Esophagus (tissue), 2 donors: ENCODE measurements around the gene SOHLH2. TPM values are rescaled to one million over a fixed set of nuclear protein-coding genes. Genes with fewer than 3 reads are reported as not detected.

ENCODE experiments used
- H3K27ac ChIP-seq, 2 donors: one replicate each; pipeline ENCODE4 v1.5.1; 2013; ENCODE audit warnings: low read depth in 2 of 2, mild to moderate bottlenecking in 2 of 2, inconsistent platforms in 1 of 2, low read length in 1 of 2, moderate library complexity in 1 of 2
- H3K27me3 ChIP-seq, 2 donors: one replicate each; pipeline ENCODE4 v1.6.1; 2013; ENCODE audit warnings: low read length in 2 of 2, control low read depth in 1 of 2, mild to moderate bottlenecking in 1 of 2; ENCODE audit not compliant: insufficient read depth in 2 of 2, control insufficient read depth in 1 of 2
- H3K36me3 ChIP-seq, 2 donors: one replicate each; pipeline ENCODE4 v1.6.1; 2013; ENCODE audit warnings: low read length in 1 of 2; ENCODE audit not compliant: control insufficient read depth in 2 of 2, insufficient read depth in 2 of 2
- H3K4me1 ChIP-seq, 2 donors: one replicate each; pipeline ENCODE4 v1.6.1; 2013; ENCODE audit warnings: low read length in 1 of 2; ENCODE audit not compliant: control insufficient read depth in 2 of 2, insufficient read depth in 2 of 2
- H3K4me3 ChIP-seq, 2 donors: one replicate each; pipeline ENCODE4 v1.5.1; 2013; ENCODE audit warnings: low read length in 2 of 2, mild to moderate bottlenecking in 2 of 2, low read depth in 1 of 2, moderate library complexity in 1 of 2
- H3K9me3 ChIP-seq, 2 donors: one replicate each; pipeline ENCODE4 v1.6.1; 2013; ENCODE audit warnings: mild to moderate bottlenecking in 2 of 2, low read depth in 1 of 2, low read length in 1 of 2, moderate library complexity in 1 of 2; ENCODE audit not compliant: control insufficient read depth in 2 of 2, insufficient read depth in 1 of 2
- WGBS, 2 donors: extraction: QIAGEN DNeasy Blood & Tissue Kit; methylation state at CpG; one replicate each; pipeline ENCODE4 v1.1.7; 2013; 5-methylcytosine and 5-hydroxymethylcytosine counted together
- polyA plus RNA-seq, 2 donors: library from polyadenylated mRNA; stranded (reverse); fragments of 200-250 nt; gene quantifications; one replicate each; pipeline ENCODE4 v1.2.3, GENCODE V29; 2013
- donor health status: healthy with polysubstance abuse.
- donor health status: Bipolar disorder and iron deficiency.

The SOHLH2 gene
- polyA plus RNA-seq, 2 donors: 0.04 to 0.12 TPM

DNA sequence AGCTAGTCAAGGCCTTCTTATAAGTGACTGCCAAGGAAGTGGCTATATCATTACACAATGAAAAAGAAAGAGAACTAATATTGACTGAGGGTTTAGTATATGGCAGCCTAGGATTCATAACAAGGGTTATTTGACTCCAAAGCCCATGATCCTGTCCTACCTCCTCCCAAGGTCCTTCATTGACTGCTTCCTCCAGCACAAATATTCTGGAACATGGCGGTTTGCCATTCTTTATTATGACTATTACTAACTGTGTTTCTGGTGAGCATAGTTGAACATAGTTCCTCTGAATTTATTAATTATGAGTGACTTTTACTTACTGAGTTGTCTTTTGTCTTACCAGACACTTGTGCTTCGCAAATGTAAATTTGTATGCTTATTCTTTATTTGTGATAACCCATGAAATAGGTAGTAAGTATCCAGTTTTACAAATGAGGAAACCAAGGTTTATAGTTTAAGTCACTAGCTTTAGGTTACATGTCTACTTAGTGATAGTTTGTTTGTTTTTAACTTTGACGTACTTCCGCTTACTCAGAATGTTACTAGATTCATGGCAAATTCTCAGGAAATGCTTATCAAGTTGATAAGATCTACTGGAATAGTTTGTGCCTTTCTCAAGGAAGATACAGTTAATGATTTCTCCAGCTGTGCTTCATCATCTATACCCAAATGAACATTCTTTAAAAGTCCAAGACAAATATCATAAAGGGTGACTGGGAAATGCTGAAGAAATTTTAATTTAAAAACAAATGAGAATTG is 67.7 kb downstream of the SOHLH2 start:
- H3K27me3 ChIP-seq: no peaks in the 10 kb centered on the region
- no peak overlapping the region for H3K4me3 ChIP-seq
- no peaks in the 10 kb centered on the region for H3K4me1 ChIP-seq
- H3K27ac ChIP-seq: no peak overlapping the region
- H3K9me3 ChIP-seq: no peaks in the 10 kb centered on the region
- WGBS, 2 donors: 76 to 78% methylated on average over 4 of the region's 4 CpGs
- no peaks in the 10 kb centered on the region for H3K36me3 ChIP-seq

DNA sequence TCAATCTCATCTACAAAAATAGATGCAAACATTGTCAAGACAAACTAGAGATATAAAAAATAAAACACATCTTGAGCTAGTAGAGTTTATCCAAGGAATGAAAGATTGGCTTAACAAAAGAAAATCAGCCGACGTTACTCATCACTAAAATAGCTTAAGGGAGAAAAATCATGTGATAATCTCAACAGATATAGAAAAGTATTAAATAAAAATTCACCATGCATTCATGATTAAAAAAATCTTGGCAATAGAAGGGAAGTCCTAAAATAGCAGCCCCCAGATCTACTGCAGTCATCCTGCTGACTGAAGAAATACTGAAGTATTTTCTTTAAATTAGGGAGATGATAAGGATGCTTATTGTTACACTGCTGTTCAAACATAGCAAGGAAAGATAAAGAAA is 70.6 kb downstream of the SOHLH2 start:
- H3K4me3 ChIP-seq: no peak overlapping the region
- no peaks in the 10 kb centered on the region for H3K36me3 ChIP-seq
- no peaks in the 10 kb centered on the region for H3K27me3 ChIP-seq
- no peaks in the 10 kb centered on the region for H3K9me3 ChIP-seq
- no peaks in the 10 kb centered on the region for H3K4me1 ChIP-seq
- H3K27ac ChIP-seq: no peak overlapping the region
- 33 to 43% methylated on average over 2 of the region's 2 CpGs for WGBS, 2 donors

DNA sequence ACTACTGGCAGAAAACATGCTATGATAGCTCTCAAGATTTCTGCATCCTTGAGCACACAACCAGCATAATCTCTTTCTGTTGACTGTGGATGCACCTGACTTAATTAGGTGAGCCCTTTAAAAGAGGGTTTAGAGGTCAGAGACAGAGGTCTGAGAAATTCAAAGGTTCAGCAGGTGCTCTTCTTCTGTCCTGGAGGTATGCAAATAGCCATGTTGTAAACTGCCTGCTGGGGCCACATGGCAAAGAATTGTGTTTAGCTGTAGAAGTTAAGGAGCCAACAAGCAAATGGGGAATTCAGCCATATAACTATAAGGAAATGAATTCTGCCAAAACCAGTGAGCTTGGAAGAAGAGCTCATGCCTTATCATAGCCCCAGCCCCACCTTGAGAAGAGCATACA is 71.6 kb downstream of the SOHLH2 start:
- Histone ChIP-seq H3K36me3 (no peaks in the 10 kb centered on the region), H3K4me1 (no peaks in the 10 kb centered on the region), H3K9me3 (no peaks in the 10 kb centered on the region), H3K27ac (no peak overlapping the region), H3K27me3 (no peaks in the 10 kb centered on the region), H3K4me3 (no peak overlapping the region)

DNA sequence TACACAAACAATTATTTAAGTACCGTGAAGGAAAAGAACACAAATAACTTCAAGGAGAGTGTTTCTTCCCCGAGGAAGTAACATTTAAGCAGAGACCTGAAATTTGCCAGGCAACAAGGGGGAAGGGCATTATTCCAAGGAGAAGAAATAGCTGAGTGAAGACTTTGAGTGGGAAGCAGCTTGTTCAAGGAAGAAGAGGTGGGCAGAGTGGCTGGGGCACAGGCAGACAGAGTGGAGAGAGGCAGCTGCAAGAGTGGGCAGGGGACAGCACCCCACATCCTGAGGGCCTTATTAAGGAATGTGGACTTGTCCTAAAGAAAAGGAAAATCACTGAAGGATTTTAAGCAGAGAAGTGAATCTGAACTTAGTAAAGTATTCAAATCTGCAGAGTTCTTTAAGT is 78.5 kb downstream of the SOHLH2 start:
- 65 to 78% methylated on average over 2 of the region's 2 CpGs for WGBS, 2 donors
- Histone ChIP-seq H3K9me3 (no peaks in the 10 kb centered on the region), H3K4me1 (peaks cover 0 to 2% of the 10 kb centered on the region in 2 donors), H3K36me3 (no peaks in the 10 kb centered on the region), H3K4me3 (no peak overlapping the region), H3K27me3 (no peaks in the 10 kb centered on the region), H3K27ac (no peak overlapping the region)

DNA sequence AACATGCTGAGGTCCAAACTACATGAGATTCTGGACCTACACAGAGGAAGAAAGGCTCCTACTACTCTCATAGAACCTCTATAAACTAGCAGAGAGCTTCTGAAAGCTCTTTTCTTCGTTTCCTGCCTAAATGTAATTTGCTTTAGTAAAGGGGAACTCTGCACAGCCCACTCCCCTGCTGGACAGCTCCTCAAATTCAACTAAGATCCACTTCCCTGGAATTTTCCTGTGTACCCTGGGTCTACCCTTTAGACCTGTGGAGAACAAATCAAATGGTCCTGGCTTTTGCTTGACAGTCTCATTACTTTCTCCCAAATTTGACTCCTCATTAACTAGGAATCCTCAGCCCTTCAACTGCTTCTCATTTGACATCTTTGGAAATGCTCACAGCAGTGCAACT is 79.7 kb downstream of the SOHLH2 start:
- Histone ChIP-seq H3K27me3 (no peaks in the 10 kb centered on the region), H3K36me3 (no peaks in the 10 kb centered on the region), H3K4me1 (peaks cover 0 to 6% of the 10 kb centered on the region in 2 donors), H3K4me3 (no peak overlapping the region), H3K9me3 (no peaks in the 10 kb centered on the region), H3K27ac (no peak overlapping the region)
- WGBS, 2 donors: 48 to 50% methylated on average over 1 of the region's 1 CpG

DNA sequence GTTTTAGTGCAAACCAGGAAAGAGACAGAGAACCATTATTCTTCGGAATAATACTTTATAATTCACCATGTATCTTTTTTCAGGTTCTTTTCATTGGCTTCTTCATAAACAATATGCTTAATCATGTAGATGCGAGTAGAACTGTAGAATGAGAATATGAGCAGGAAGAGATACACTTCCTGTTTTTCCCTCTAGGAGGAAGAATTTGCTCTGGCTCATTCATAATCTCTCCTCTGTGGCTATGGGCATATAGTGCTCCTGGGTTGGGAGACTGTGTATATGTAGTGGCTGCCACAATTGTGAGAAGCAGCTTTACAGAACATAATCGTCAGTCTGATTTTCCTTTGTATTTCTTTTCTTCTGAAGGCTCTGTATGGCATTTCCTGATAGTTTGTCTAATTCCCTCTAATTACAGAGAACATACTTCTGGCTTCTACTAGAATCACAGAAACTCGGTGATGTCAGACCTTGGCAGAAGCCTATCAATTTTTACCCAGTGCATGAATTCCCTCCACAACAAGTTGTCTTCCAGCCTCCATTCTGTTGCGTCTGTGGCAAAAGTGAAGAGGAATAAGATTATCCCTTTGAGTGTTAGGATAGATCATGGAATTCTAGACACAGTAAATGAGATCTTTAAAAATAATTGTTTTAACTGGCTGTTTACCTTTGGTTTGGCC is 80.3 kb downstream of the SOHLH2 start:
- Histone ChIP-seq H3K9me3 (no peaks in the 10 kb centered on the region), H3K4me1 (peaks cover 0 to 6% of the 10 kb centered on the region in 2 donors), H3K36me3 (no peaks in the 10 kb centered on the region), H3K27me3 (no peaks in the 10 kb centered on the region), H3K4me3 (no peak overlapping the region), H3K27ac (no peak overlapping the region)
- WGBS, 2 donors: 63 to 67% methylated on average over 5 of the region's 5 CpGs

DNA sequence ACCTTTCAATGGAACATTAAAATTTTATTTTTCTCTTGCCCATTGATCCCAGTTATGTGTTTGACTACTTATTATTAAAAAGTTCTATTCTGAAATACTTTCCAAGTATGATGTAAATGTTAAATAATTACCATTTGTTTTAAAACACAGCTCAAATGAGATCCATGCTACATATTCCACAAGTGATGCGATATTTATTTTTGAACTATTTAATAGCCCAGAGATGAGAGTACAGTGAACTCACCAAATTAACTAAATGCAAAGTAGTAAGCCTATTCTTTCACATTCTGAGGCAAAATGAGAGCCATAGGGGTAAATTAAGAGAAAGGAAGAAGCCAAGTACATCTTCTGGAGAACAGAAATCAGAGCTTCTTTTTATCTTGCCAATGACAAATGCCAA is 82.0 kb downstream of the SOHLH2 start:
- H3K27me3 ChIP-seq: no peaks in the 10 kb centered on the region
- no peak overlapping the region for H3K27ac ChIP-seq
- H3K9me3 ChIP-seq: no peaks in the 10 kb centered on the region
- H3K4me1 ChIP-seq: peaks cover 0 to 6% of the 10 kb centered on the region in 2 donors
- 88% methylated on average over 1 of the region's 1 CpG for WGBS, 2 donors
- H3K36me3 ChIP-seq: no peaks in the 10 kb centered on the region
- no peak overlapping the region for H3K4me3 ChIP-seq

DNA sequence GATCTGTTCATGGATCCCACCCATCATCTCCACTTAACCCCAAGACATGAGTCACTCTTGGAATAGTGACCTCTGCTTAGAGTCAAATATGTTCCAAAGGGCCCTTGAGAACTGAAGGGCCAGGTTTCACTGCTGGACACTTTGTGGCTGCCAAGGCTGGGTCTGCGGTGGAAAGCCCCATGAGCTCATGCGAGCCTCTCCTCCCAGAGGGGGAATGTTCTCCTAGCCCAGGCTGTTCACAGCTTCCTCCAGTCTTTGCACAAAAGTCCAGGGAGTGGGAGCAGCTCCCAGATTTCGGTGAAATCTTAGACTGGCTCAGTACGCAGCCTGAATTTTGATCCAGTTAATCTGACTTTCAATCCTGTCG is 82.4 kb downstream of the SOHLH2 start:
- H3K36me3 ChIP-seq: no peaks in the 10 kb centered on the region
- H3K9me3 ChIP-seq: no peaks in the 10 kb centered on the region
- no peak overlapping the region for H3K4me3 ChIP-seq
- H3K4me1 ChIP-seq: peaks cover 0 to 6% of the 10 kb centered on the region in 2 donors
- 62 to 66% methylated on average over 5 of the region's 5 CpGs for WGBS, 2 donors
- H3K27ac ChIP-seq: peak overlapping the region in 1 of 2 donors; percentile 40
- H3K27me3 ChIP-seq: no peaks in the 10 kb centered on the region

DNA sequence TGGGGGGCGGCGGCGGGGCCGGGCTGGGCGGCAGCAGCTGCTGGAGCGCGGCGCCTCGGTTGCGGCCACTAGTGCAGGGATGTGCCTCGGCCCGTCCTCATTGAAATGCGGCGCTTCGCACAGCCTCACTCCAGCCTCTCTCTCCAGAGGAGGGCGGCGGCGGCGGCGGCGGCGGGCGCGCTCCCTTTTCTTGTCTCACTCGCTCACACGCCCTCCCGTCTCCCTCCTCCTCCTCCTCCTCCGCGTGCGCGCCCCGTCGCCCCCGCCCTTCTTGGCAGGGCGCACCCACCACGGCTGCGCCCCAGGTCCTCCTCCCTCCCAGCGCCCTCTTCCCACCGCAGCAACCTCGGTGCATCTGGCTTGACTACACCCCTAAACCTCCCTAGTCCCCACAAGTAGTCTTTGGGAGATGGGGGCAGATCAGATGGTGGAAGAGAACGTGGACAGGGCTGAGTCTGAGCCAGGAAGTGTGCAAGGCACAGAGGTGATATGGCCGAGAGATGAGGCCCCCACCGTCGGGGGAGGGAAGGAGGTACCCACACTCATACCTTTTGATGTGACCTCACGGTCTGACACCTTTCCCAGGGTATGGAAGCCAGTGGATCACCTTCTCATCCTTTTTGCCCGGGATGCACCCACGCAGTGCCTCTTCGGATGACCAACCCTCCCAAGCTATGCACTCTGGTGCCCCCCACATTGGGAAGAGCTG is 83.0 kb downstream of the SOHLH2 start, which contains the start of gene DCLK1:
TSS of gene DCLK1 (minus strand) at position 161 of the 709 bp plus-strand sequence.
- WGBS, 2 donors: 9 to 10% methylated on average over 32 to 48 of the region's 48 CpGs
- H3K4me3 ChIP-seq: peak within 1 kb of the TSS; percentile 40 to 58
- H3K27ac ChIP-seq: peak within 1 kb of the TSS; percentile 8 to 40
- no peaks in the 10 kb centered on the region for H3K36me3 ChIP-seq
- no peaks in the 10 kb centered on the region for H3K27me3 ChIP-seq
- no peaks in the 10 kb centered on the region for H3K9me3 ChIP-seq
- peaks cover 0 to 6% of the 10 kb centered on the region in 2 donors for H3K4me1 ChIP-seq
